GM23248 (cell line): ENCODE results near the gene PIRT.

Source experiments
- EZH2 ChIP-seq: fragments of 200-600 bp; sonication (generic); IDR thresholded peaks from 2 replicates; pipeline ENCODE4 v1.6.1; 2018; ENCODE audit warnings: antibody characterized with exemption, mild to moderate bottlenecking; ENCODE audit not compliant: insufficient read depth, poor library complexity, severe bottlenecking
- EZH2phosphoT487 ChIP-seq: fragments of 200-600 bp; sonication (generic); IDR thresholded peaks from 2 replicates; pipeline ENCODE4 v1.6.1; 2018; ENCODE audit warnings: antibody characterized with exemption, moderate library complexity, mild to moderate bottlenecking, low read depth; ENCODE audit not compliant: insufficient read depth

DNA sequence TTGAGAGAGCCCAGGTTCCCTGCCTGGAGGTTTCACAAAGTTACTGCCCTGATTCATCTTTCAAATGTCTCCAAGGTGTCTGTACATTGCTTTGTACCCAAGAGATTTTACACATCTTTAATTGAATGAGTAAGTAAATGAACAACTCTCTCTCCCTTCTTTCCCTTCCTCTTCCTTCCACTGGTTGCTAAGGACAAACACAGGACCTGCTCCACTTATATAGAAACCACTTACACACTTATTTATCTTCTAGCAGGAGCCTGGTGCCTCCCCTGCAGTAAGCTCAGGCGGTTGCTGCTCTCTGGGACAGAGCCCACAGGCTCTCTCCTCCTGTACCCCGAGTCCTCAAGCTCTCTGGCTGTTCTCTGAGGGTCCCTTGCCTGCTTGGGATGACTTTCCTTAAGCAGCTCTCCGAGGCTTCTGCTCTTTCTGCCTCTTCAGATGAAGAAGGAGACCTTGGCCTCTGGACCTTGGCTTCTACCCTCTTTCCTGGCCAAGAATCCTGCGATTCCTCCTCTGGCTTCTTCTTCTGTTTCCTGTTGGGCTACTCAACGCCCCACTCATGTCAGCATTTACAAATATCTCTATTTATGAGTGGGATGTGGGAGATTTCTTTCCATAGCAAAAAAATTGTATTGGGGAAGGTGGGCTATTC, 9.9 kb downstream of the PIRT start:
- TF ChIP-seq EZH2 (no peak), EZH2phosphoT487 (no peak)
